Stomach (tissue), 4 donors: ENCODE data around the gene MCTP1.

Experiments
- POLR2AphosphoS5 ChIP-seq, 3 donors: sonication (generic); formaldehyde crosslinking; IDR thresholded peaks; one replicate each; pipeline ENCODE4 v1.6.1; 2016; ENCODE audit warnings: antibody characterized with exemption in 3 of 3
- TF ChIP-seq, protein P1 (sequence below), 7 experiments: fragments of 450-650 bp in 4 of 7; fragments of 200-600 bp in 3 of 7; sonication (generic) in 3 of 7; IDR thresholded peaks; one replicate each; pipeline ENCODE4 v1.5.1; 2016 to 2019; ENCODE audit warnings: antibody characterized with exemption in 7 of 7, control low read depth in 2 of 7, mild to moderate bottlenecking in 1 of 7

DNA sequence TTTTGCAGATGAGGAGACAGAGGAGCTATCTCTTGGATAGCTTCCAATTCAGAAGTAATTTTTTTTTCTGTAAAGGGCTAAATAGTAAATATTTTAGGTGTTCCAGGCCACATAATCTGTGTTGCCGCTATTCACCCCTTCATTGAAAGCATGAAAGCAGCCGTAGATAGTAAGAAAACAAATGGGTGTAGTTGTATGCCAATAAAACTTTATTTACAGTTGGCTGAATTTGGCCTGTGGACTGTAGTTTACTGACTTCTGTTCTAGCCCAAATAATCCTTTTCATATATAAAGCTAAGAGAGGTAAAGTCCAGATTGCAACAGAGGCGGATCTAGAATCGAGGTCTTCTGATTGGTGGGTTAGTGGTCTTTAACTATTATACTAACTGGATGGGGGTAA, 537.5 kb downstream of the MCTP1 start:
- TF ChIP-seq, protein P1, sequence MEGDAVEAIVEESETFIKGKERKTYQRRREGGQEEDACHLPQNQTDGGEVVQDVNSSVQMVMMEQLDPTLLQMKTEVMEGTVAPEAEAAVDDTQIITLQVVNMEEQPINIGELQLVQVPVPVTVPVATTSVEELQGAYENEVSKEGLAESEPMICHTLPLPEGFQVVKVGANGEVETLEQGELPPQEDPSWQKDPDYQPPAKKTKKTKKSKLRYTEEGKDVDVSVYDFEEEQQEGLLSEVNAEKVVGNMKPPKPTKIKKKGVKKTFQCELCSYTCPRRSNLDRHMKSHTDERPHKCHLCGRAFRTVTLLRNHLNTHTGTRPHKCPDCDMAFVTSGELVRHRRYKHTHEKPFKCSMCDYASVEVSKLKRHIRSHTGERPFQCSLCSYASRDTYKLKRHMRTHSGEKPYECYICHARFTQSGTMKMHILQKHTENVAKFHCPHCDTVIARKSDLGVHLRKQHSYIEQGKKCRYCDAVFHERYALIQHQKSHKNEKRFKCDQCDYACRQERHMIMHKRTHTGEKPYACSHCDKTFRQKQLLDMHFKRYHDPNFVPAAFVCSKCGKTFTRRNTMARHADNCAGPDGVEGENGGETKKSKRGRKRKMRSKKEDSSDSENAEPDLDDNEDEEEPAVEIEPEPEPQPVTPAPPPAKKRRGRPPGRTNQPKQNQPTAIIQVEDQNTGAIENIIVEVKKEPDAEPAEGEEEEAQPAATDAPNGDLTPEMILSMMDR (IDR thresholded peaks at IDR 0.05), result no peak
- no peak for TF ChIP-seq POLR2AphosphoS5 (IDR thresholded peaks at IDR 0.05)
